GM23338 (cell line): Measurements from ENCODE around the gene OR4P4. TPM values are rescaled to one million over a fixed set of nuclear protein-coding genes. Genes with fewer than 3 reads are reported as not detected.

ENCODE experiments used
- ATAC-seq: fragments of 200-7000 bp; cut with Tn5 transposase; 3 replicates; pipeline ENCODE4 v1.9.1; 2020
- DNase-seq: peaks from one replicate; pipeline ENCODE4 v3.0.0-alpha.2; 2015; ENCODE audit warnings: low spot score
- H2AFZ ChIP-seq: fragments of 200-600 bp; sonication (generic); 2 replicates; pipeline ENCODE4 v1.8.0; 2016; ENCODE audit warnings: antibody characterized with exemption, mild to moderate bottlenecking, moderate library complexity
- H3F3A ChIP-seq: fragments of 200-600 bp; sonication (generic); replicated peaks from 2 replicates; pipeline ENCODE4 v1.8.0; 2017; ENCODE audit warnings: antibody characterized with exemption, mixed run types, low read depth
- H3K27ac ChIP-seq: fragments of 200-600 bp; sonication (generic); 2 replicates; pipeline ENCODE4 v1.6.1; 2016; ENCODE audit warnings: low read depth
- H3K27me3 ChIP-seq: fragments of 200-600 bp; sonication (generic); 2 replicates; pipeline ENCODE4 v1.8.0; 2016; ENCODE audit warnings: mild to moderate bottlenecking, mixed run types, moderate library complexity; ENCODE audit not compliant: insufficient read depth
- H3K36me3 ChIP-seq: fragments of 200-600 bp; sonication (generic); 2 replicates; pipeline ENCODE4 v1.8.0; 2016; ENCODE audit warnings: mild to moderate bottlenecking; ENCODE audit not compliant: insufficient read depth
- H3K4me1 ChIP-seq: fragments of 200-600 bp; sonication (generic); 2 replicates; pipeline ENCODE4 v1.8.0; 2016; ENCODE audit warnings: mild to moderate bottlenecking, moderate library complexity; ENCODE audit not compliant: insufficient read depth
- H3K4me2 ChIP-seq: fragments of 200-600 bp; sonication (generic); 2 replicates; pipeline ENCODE4 v1.7.1; 2017; ENCODE audit warnings: mixed run types
- H3K4me3 ChIP-seq: fragments of 200-600 bp; sonication (generic); 2 replicates; pipeline ENCODE4 v1.6.1; 2016; ENCODE audit warnings: mixed run types
- H3K79me2 ChIP-seq: fragments of 200-600 bp; sonication (generic); replicated peaks from 2 replicates; pipeline ENCODE4 v1.8.0; 2017; ENCODE audit warnings: mild to moderate bottlenecking; ENCODE audit not compliant: insufficient read depth
- H3K9me2 ChIP-seq: fragments of 200-600 bp; sonication (generic); 2 replicates; pipeline ENCODE4 v1.8.0; 2017; ENCODE audit not compliant: insufficient read depth
- H4K20me1 ChIP-seq: fragments of 200-600 bp; sonication (generic); replicated peaks from 2 replicates; pipeline ENCODE4 v1.8.0; 2017; ENCODE audit warnings: mild to moderate bottlenecking; ENCODE audit not compliant: insufficient read depth
- H3K27ac Mint-ChIP-seq: 2 replicates; pipeline ENCODE4 v1.8.0; 2020; ENCODE audit warnings: inconsistent platforms, mild to moderate bottlenecking, moderate library complexity, mixed read lengths
- H3K27me3 Mint-ChIP-seq: 3 replicates; pipeline ENCODE4 v1.8.0; 2022; ENCODE audit warnings: low read depth, mild to moderate bottlenecking, moderate library complexity, mixed read lengths, inconsistent platforms; ENCODE audit not compliant: insufficient read depth, poor library complexity
- H3K36me3 Mint-ChIP-seq: 3 replicates; pipeline ENCODE4 v1.8.0; 2021; ENCODE audit warnings: low read depth, mild to moderate bottlenecking, inconsistent platforms, moderate library complexity, mixed read lengths
- H3K4me1 Mint-ChIP-seq: 3 replicates; pipeline ENCODE4 v1.8.0; 2020; ENCODE audit warnings: mild to moderate bottlenecking, inconsistent platforms, mixed read lengths
- H3K4me3 Mint-ChIP-seq: 3 replicates; pipeline ENCODE4 v1.8.0; 2021; ENCODE audit warnings: moderate library complexity, mild to moderate bottlenecking, inconsistent platforms, mixed read lengths
- H3K9me3 Mint-ChIP-seq: 3 replicates; pipeline ENCODE4 v1.8.0; 2020; ENCODE audit warnings: moderate library complexity, mild to moderate bottlenecking, inconsistent platforms, mixed read lengths
- CREB1 ChIP-seq: fragments of 250-450 bp; sonication (Bioruptor Pico); IDR thresholded peaks from 2 replicates; pipeline ENCODE4 v1.5.0; 2020; ENCODE audit warnings: low read depth, mild to moderate bottlenecking, moderate library complexity
- CTCF ChIP-seq, 2 experiments: fragments of 200-600 bp in 1 of 2; sonication (generic) in 1 of 2; conservative IDR thresholded peaks; 2 replicates each; pipeline versions ENCODE4 v1.5.1 to v1.6.1; 2016 to 2017; ENCODE audit warnings: antibody characterized with exemption in 2 of 2, low read depth in 2 of 2, mild to moderate bottlenecking in 2 of 2, moderate library complexity in 1 of 2
- EZH2 ChIP-seq: fragments of 200-600 bp; sonication (generic); IDR thresholded peaks from one replicate; pipeline ENCODE4 v1.8.0; 2017; ENCODE audit warnings: antibody characterized with exemption, mild to moderate bottlenecking, low read depth; ENCODE audit not compliant: unreplicated experiment
- EZH2phosphoT487 ChIP-seq: fragments of 200-600 bp; sonication (generic); IDR thresholded peaks from one replicate; pipeline ENCODE4 v1.8.1; 2018; ENCODE audit warnings: antibody characterized with exemption; ENCODE audit not compliant: unreplicated experiment
- JUNB ChIP-seq: IDR thresholded peaks from one replicate; pipeline ENCODE4 v1.6.1; 2016; ENCODE audit warnings: antibody characterized with exemption; ENCODE audit not compliant: unreplicated experiment
- NANOG ChIP-seq: IDR thresholded peaks from 2 replicates; pipeline ENCODE4 v1.6.1; 2016; ENCODE audit warnings: antibody characterized with exemption, borderline replicate concordance
- POLR2AphosphoS5 ChIP-seq: IDR thresholded peaks from 2 replicates; pipeline ENCODE4 v1.6.1; 2016; ENCODE audit warnings: antibody characterized with exemption, low read depth
- REST ChIP-seq: IDR thresholded peaks from one replicate; pipeline ENCODE4 v1.6.1; 2018; ENCODE audit warnings: antibody characterized with exemption; ENCODE audit not compliant: unreplicated experiment
- STAT1 ChIP-seq: IDR thresholded peaks from one replicate; pipeline ENCODE4 v1.6.1; 2016; ENCODE audit warnings: antibody characterized with exemption; ENCODE audit not compliant: unreplicated experiment
- ZNF331 ChIP-seq: fragments of 250-450 bp; sonication (Bioruptor Pico); IDR thresholded peaks from 2 replicates; pipeline ENCODE4 v1.5.0; 2020; ENCODE audit warnings: low read depth, mild to moderate bottlenecking, moderate library complexity
- ZNF462 ChIP-seq: fragments of 250-450 bp; sonication (Bioruptor Pico); IDR thresholded peaks from 2 replicates; pipeline ENCODE4 v1.5.0; 2020; ENCODE audit warnings: mild to moderate bottlenecking, moderate library complexity
- polyA plus RNA-seq: library from polyadenylated mRNA; unstranded; fragments of >200 nt; fragmentation: Nextera tagmentation; extraction: Ambion mirVana; gene quantifications from 2 replicates; pipeline ENCODE4 v1.2.1, GENCODE V29; 2016
- total RNA-seq: library from RNA; depleted of rRNA; stranded (reverse); fragments of >200 nt; shearing (Covaris generic); gene quantifications from 2 replicates; pipeline ENCODE4 v1.2.3, GENCODE V29; 2014

Gene OR4P4
- total and polyA plus RNA-seq, 2 experiments from 2014 or later, result not detected

GRCh38 chr11:55624531-55624930 lies 10.4 kb upstream of the OR4P4 start:
- no peaks in the 10 kb centered on the region for H3K27me3 ChIP-seq
- H3K9me3 Mint-ChIP-seq, result peaks cover 93% of the 10 kb centered on the region
- ATAC-seq (no peak), DNase-seq (no peak)
- no peaks in the 10 kb centered on the region for H3K79me2 ChIP-seq
- peaks cover 48% of the 10 kb centered on the region for H3K36me3 Mint-ChIP-seq
- no peaks in the 10 kb centered on the region for H4K20me1 ChIP-seq
- H2AFZ ChIP-seq, result no peak overlapping the region
- no peaks in the 10 kb centered on the region for H3K4me1 ChIP-seq
- no peak overlapping the region for H3K27ac ChIP-seq
- TF ChIP-seq REST, result no peak
- TF ChIP-seq CREB1 (CRISPR knock-in tag), result no peak
- no peak for TF ChIP-seq CTCF (conservative IDR thresholded peaks at IDR 0.05; ENCODE audit: low read depth in 2 of 2)
- TF ChIP-seq STAT1, result no peak
- TF ChIP-seq ZNF331 (CRISPR knock-in tag), result no peak
- TF ChIP-seq JUNB, result no peak
- no peak for TF ChIP-seq POLR2AphosphoS5
- no peak for TF ChIP-seq ZNF462 (CRISPR knock-in tag)
- TF ChIP-seq EZH2phosphoT487, result no peak
- TF ChIP-seq EZH2, result no peak
- TF ChIP-seq NANOG, result no peak
- H3K36me3 ChIP-seq, result no peaks in the 10 kb centered on the region; the same call in 1 of the 2 replicates
- H3F3A ChIP-seq, result no peaks in the 10 kb centered on the region
- peaks cover 5% of the 10 kb centered on the region for H3K27me3 Mint-ChIP-seq
- H3K4me3 ChIP-seq, result no peak overlapping the region
- no peaks in the 10 kb centered on the region for H3K4me1 Mint-ChIP-seq
- H3K9me2 ChIP-seq, result no peaks in the 10 kb centered on the region
- no peak overlapping the region for H3K4me3 Mint-ChIP-seq
- no peak overlapping the region for H3K4me2 ChIP-seq
- no peak overlapping the region for H3K27ac Mint-ChIP-seq
